ENCODE measurements around the gene PDZK1IP1.

PDZK1IP1 gene

DNA sequence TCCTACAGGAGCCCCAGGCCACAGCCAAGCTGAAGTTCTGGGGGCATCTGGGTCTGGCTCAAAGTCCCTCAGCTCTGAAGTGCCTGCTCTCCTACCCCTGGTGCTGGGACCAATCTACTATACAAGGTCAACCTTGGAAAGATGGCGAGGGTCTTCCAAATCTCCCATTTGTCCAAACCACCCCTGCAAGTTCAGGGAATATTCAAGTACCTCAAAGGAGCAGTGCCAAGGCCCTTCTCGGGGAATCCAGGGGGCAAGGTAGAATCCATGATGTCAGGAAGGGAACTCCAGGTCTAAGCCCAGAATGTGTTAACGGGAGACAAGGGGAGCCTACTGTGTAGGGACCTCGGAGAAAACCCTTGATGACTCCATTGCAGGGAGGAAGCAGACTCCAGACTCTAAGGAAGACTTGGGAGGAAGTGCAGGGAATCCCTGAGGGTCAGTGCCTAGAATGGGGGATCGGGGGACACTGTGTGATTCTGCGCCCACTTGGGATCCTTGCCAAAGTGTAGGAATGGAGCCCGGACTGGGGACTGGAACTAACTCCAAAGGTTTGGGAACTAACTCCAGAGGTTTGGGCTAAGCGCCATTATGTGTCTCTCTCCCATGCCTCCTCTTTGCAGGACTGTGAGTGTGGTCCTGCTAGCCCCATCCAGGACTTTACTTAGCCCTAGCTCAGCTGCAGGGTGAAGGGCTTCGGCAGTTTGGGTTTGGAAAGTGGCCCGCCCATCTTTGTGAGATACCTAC, 33.5 kb upstream of the PDZK1IP1 start:
- H3K4me3 ChIP-seq (ENCODE audit: low read depth, low read length) = no peak overlapping the region
- no peak for DNase-seq (ENCODE audit: low read depth)
- TF ChIP-seq CTCF (IDR thresholded peaks at IDR 0.05; ENCODE audit: control insufficient read depth, extremely low read depth, insufficient read depth) = no peak

DNA sequence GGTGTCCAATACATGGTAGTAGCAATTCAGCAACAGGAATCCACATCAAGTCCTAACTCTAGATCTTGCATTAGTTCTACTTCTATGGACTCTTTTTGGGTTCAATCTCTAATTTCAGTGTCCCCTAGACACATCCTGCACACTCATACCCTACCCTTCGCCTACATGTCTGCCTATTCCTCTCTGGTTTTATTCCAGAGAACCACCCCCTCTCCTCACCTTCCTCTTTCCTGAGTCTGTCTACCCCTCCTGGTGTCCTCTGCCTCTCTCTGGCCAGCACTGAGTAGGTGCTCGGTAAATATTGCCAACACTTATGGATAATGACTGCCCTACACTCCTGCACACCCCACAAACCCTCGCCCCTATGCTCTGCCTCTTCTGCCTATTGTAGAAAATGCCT, 32.6 kb upstream of the PDZK1IP1 start:
- TF ChIP-seq CTCF (IDR thresholded peaks at IDR 0.05; ENCODE audit: control insufficient read depth, extremely low read depth, insufficient read depth) = no peak
- no peak for DNase-seq (ENCODE audit: low read depth)
- no peak overlapping the region for H3K4me3 ChIP-seq (ENCODE audit: low read depth, low read length)

- DNase-seq (ENCODE audit: low read depth) = no peak
- no peak for TF ChIP-seq CTCF (IDR thresholded peaks at IDR 0.05; ENCODE audit: control insufficient read depth, extremely low read depth, insufficient read depth)
- H3K4me3 ChIP-seq (ENCODE audit: low read depth, low read length) = no peak overlapping the region
These were observed 29.9 kb upstream of the PDZK1IP1 start for GRCh38 chr1:47219590-47220220.

DNA sequence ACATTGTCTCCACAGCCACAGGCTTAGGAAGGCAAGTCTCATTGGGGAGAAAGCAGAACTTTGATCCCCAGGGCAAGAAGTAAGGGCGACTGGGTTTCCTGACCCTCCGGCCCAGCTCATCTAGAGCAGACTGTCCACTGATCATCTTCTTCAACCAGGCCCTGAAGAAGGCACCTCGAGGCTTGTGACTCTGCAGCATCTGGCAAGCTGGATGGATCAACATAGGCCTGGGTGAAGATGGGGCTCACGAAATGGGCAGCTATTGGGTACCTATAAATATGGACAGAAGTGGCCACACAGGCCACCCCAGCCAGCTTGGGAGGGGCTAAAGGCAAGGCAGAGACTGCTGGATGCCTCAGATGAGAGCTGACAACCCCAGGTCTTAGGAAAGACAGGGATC, 29.2 kb upstream of the PDZK1IP1 start:
- no peak for DNase-seq (ENCODE audit: low read depth)
- no peak for TF ChIP-seq CTCF (IDR thresholded peaks at IDR 0.05; ENCODE audit: control insufficient read depth, extremely low read depth, insufficient read depth)
- H3K4me3 ChIP-seq (ENCODE audit: low read depth, low read length) = no peak overlapping the region

- TF ChIP-seq CTCF (IDR thresholded peaks at IDR 0.05; ENCODE audit: control insufficient read depth, extremely low read depth, insufficient read depth) = no peak
- no peak overlapping the region for H3K4me3 ChIP-seq (ENCODE audit: low read depth, low read length)
- no peak for DNase-seq (ENCODE audit: low read depth)
These were observed 26.6 kb upstream of the PDZK1IP1 start for GRCh38 chr1:47216278-47217059.

DNA sequence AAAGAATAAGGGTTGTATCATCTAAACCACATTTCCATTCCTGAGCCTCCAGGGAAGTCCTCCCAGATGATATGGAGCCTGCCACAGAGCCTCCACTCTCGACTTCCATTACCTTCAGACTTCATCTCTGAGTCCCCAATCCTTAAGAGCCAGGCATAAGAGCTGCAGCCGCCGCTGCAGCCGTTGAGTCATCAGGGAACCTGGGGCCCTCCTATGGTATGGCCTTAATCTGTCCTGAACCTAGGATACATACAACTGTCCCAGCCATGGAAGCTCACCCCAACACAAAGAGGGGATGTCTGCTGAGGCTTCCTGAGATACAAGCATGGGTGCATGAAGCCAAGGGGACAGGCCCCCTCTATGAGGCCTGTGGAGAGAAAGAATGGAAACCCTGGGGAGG, 25.9 kb upstream of the PDZK1IP1 start:
- H3K4me3 ChIP-seq (ENCODE audit: low read depth, low read length) = no peak overlapping the region
- DNase-seq (ENCODE audit: low read depth) = no peak
- TF ChIP-seq CTCF (IDR thresholded peaks at IDR 0.05; ENCODE audit: control insufficient read depth, extremely low read depth, insufficient read depth) = no peak

All from LNCaP clone FGC (cell line).